DMS114 treated with DMSO at 0.1 percent for 48 hours (cell line): ENCODE results near the gene F8.
A peak's percentile ranks its signal among the peaks of the same experiment; 100 is the strongest.
"Not testable (repeated sequence)": the region's sequence is repeated elsewhere in the genome, so short reads cannot be mapped to it uniquely, and the experiment has no call there.

ENCODE experiments used
- DNase-seq: peaks from one replicate; lab custom pipeline; 2025; ENCODE audit not compliant: unreplicated experiment; lab: John Stamatoyannopoulos, UW

Gene F8

GRCh38 chrX:155031657-155032056 is 9.1 kb upstream of the F8 start:
- DNase-seq = no peak

GRCh38 chrX:155028877-155029291 is 6.4 kb upstream of the F8 start:
- no peak for DNase-seq

GRCh38 chrX:155028129-155028528 is 5.6 kb upstream of the F8 start:
- DNase-seq = no peak

GRCh38 chrX:155027509-155028066 is 5.1 kb upstream of the F8 start:
- DNase-seq = no peak

- peak; percentile 67 for DNase-seq
Observed at GRCh38 chrX:155026727-155027508, 4.4 kb upstream of the F8 start, which contains the start of gene FUNDC2. Gene FUNDC2, plus strand, starts transcription at chrX:155026844. Its CDS starts 95 bp downstream, at chrX:155026939.

- DNase-seq = no peak
Observed at GRCh38 chrX:155026420-155026726, 3.9 kb upstream of the F8 start.

GRCh38 chrX:155023907-155024833 is 1.6 kb upstream of the F8 start:
- DNase-seq = no peak

GRCh38 chrX:155020591-155020990 is 1.9 kb downstream of the F8 start:
- no peak for DNase-seq

GRCh38 chrX:155009994-155010472 is 12.5 kb downstream of the F8 start:
- no peak for DNase-seq

- DNase-seq = not testable (repeated sequence)
Observed at GRCh38 chrX:155008578-155008977, 13.9 kb downstream of the F8 start.

- not testable (repeated sequence) for DNase-seq
Observed at GRCh38 chrX:155006913-155007671, 15.4 kb downstream of the F8 start.

GRCh38 chrX:155006379-155006778 is 16.1 kb downstream of the F8 start:
- DNase-seq = not testable (repeated sequence)

- DNase-seq = no peak
Observed at GRCh38 chrX:155005190-155005589, 17.3 kb downstream of the F8 start.

- no peak for DNase-seq
Observed at GRCh38 chrX:155001873-155002272, 20.6 kb downstream of the F8 start.

GRCh38 chrX:155000841-155001240 is 21.7 kb downstream of the F8 start:
- no peak for DNase-seq

- no peak for DNase-seq
Observed at GRCh38 chrX:154998204-154998880, 24.2 kb downstream of the F8 start.

GRCh38 chrX:154991476-154991875 is 31.0 kb downstream of the F8 start:
- DNase-seq = no peak

- no peak for DNase-seq
Observed at GRCh38 chrX:154991039-154991438, 31.5 kb downstream of the F8 start.

GRCh38 chrX:154990496-154990895 is 32.0 kb downstream of the F8 start:
- DNase-seq = no peak

GRCh38 chrX:154988719-154989118 is 33.8 kb downstream of the F8 start:
- no peak for DNase-seq
